A549 (cell line): ENCODE data around the gene ZC3H12C. TPM values are rescaled to one million over a fixed set of nuclear protein-coding genes. Genes with fewer than 3 reads are reported as not detected.

Source experiments
- ATAC-seq, 2 experiments: fragments of 200-7000 bp in 1 of 2; fragments of >200 bp in 1 of 2; cut with Nextera tagmentation in 1 of 2; cut with Tn5 transposase in 1 of 2; 3 replicates each; pipeline versions ENCODE4 v1.8.0 to v1.9.1; 2018 to 2020; ENCODE audit warnings: mild to moderate bottlenecking in 1 of 2, moderate library complexity in 1 of 2
- CTCF ChIA-PET: fragments of 300-600 bp; sonication (Branson Sonifier 250); formaldehyde crosslinking; extraction: SDS; loops from one replicate; lab custom pipeline; 2021; ENCODE audit warnings: antibody characterized with exemption, inconsistent platforms; lab: Yijun Ruan, JAX
- POLR2A ChIA-PET: fragments of 350-600 bp; formaldehyde crosslinking; extraction: SDS; loops from one replicate; lab custom pipeline; 2021; ENCODE audit warnings: antibody characterized with exemption, inconsistent platforms; lab: Yijun Ruan, JAX
- DNase-seq, 2 experiments: peaks; one replicate each; pipeline versions ENCODE4 v3.0.0 to v3.0.0-alpha.2; 2011 to 2016; ENCODE audit warnings: low read depth in 1 of 2, low spot score in 1 of 2
- FAIRE-seq: peaks from 2 replicates; lab custom pipeline; 2011; peaks lifted over from hg19 to GRCh38; lab: Jason Lieb, UNC
- H3K27ac ChIP-seq, 2 experiments: fragments of >200 bp; sonication (Bioruptor Twin); formaldehyde crosslinking; 3 replicates each; pipeline ENCODE4 v1.5.1; 2016 to 2017
- H3K4me1 ChIP-seq: fragments of >200 bp; sonication (Bioruptor Twin); formaldehyde crosslinking; 3 replicates; pipeline ENCODE4 v1.6.1; 2016
- H3K4me2 ChIP-seq: fragments of >200 bp; sonication (Bioruptor Twin); formaldehyde crosslinking; 3 replicates; pipeline ENCODE4 v1.6.1; 2016
- H3K4me3 ChIP-seq: fragments of >200 bp; sonication (Bioruptor Twin); formaldehyde crosslinking; 3 replicates; pipeline ENCODE4 v1.5.1; 2016
- H3K9me3 ChIP-seq: fragments of >200 bp; sonication (Bioruptor Twin); formaldehyde crosslinking; 3 replicates; pipeline ENCODE4 v1.6.1; 2016
- CEBPB ChIP-seq, 2 experiments: fragments of >200 bp in 1 of 2; sonication (Bioruptor Twin) in 1 of 2; formaldehyde crosslinking in 1 of 2; IDR thresholded peaks; 2 replicates each; pipeline ENCODE4 v1.6.1; 2012 to 2016
- E2F6 ChIP-seq: IDR thresholded peaks from 2 replicates; pipeline ENCODE4 v1.6.1; 2012; ENCODE audit warnings: low read depth, borderline replicate concordance
- EP300 ChIP-seq, 2 experiments: fragments of >200 bp; sonication (Bioruptor Twin); formaldehyde crosslinking; IDR thresholded peaks; 2 replicates in 1 of 2; 3 replicates in 1 of 2; pipeline ENCODE4 v1.6.1; 2016 to 2017
- FOSB ChIP-seq: fragments of 250-450 bp; sonication (Bioruptor Pico); IDR thresholded peaks from 2 replicates; pipeline ENCODE4 v1.5.0; 2020; ENCODE audit warnings: mild to moderate bottlenecking, moderate library complexity
- HES2 ChIP-seq: fragments of >200 bp; sonication (Bioruptor Twin); formaldehyde crosslinking; IDR thresholded peaks from 2 replicates; pipeline ENCODE4 v1.6.1; 2016
- HOXA7 ChIP-seq: fragments of 250-450 bp; sonication (Bioruptor Pico); IDR thresholded peaks from 2 replicates; pipeline ENCODE4 v1.5.0; 2020; ENCODE audit warnings: mild to moderate bottlenecking, moderate library complexity
- HOXB13 ChIP-seq: fragments of 250-450 bp; sonication (Bioruptor Pico); IDR thresholded peaks from 2 replicates; pipeline ENCODE4 v1.5.0; 2020; ENCODE audit warnings: low read depth, mild to moderate bottlenecking, moderate library complexity
- JUNB ChIP-seq: fragments of >200 bp; sonication (Bioruptor Twin); formaldehyde crosslinking; IDR thresholded peaks from 2 replicates; pipeline ENCODE4 v1.6.1; 2016
- KDM1A ChIP-seq: fragments of 200-600 bp; sonication (generic); IDR thresholded peaks from 2 replicates; pipeline ENCODE4 v1.6.1; 2016; ENCODE audit warnings: low read depth, mild to moderate bottlenecking
- POLR2A ChIP-seq: IDR thresholded peaks from 2 replicates; pipeline ENCODE4 v1.6.1; 2012; ENCODE audit warnings: mild to moderate bottlenecking, low read length
- POLR2AphosphoS2 ChIP-seq: conservative IDR thresholded peaks from 2 replicates; pipeline ENCODE4 v1.6.1; 2012; ENCODE audit warnings: low read length, improper control_type of control experiment, inconsistent platforms
- REST ChIP-seq: fragments of 200-600 bp; sonication (generic); IDR thresholded peaks from 2 replicates; pipeline ENCODE4 v1.6.1; 2016; ENCODE audit warnings: antibody characterized with exemption, mild to moderate bottlenecking, moderate library complexity
- ZC3H11A ChIP-seq: fragments of 450-650 bp; IDR thresholded peaks from 2 replicates; pipeline ENCODE4 v1.6.1; 2014; ENCODE audit warnings: antibody characterized with exemption, mild to moderate bottlenecking
- ZNF302 ChIP-seq: fragments of 250-450 bp; sonication (Bioruptor Pico); IDR thresholded peaks from 2 replicates; pipeline ENCODE4 v1.9.0; 2021; ENCODE audit warnings: inconsistent platforms, mild to moderate bottlenecking, moderate library complexity
- WGBS: methylation state at CpG from one replicate; pipeline ENCODE4 v1.1.6; 2017; ENCODE audit errors: missing lambda C conversion rate; 5-methylcytosine and 5-hydroxymethylcytosine counted together
- polyA plus RNA-seq, 4 experiments: library from polyadenylated mRNA; depleted of rRNA in 3 of 4; stranded (reverse); fragments of >200 nt; fragmentation: RNase III in 1 of 4; extraction: RNeasy Plus Mini Kit Qiagen cat#74134 plus additional on column Dnase treatment in 1 of 4; gene quantifications; 2 replicates in 3 of 4; 3 replicates in 1 of 4; pipeline ENCODE4 v1.2.3, GENCODE V29; 2011 to 2017
- TF ChIP-seq, protein P1 (sequence below): fragments of 250-450 bp; sonication (Bioruptor Pico); IDR thresholded peaks from 2 replicates; pipeline ENCODE4 v1.5.0; 2020; ENCODE audit warnings: low read depth, mild to moderate bottlenecking, moderate library complexity

Gene ZC3H12C
- polyA plus RNA-seq, 2 of the 4 experiments (the other 2 are of a cell fraction), result 3.1 to 12.4 TPM

- POLR2A ChIA-PET, result no interaction called here
- DNase-seq, result no peak
- no peak for TF ChIP-seq FOSB (CRISPR knock-in tag)
- no peak for TF ChIP-seq ZNF302 (CRISPR knock-in tag)
- TF ChIP-seq POLR2AphosphoS2, result no peak
- TF ChIP-seq REST, result no peak
- TF ChIP-seq POLR2A, result no peak
- no peak for TF ChIP-seq EP300 (IDR thresholded peaks at IDR 0.05)
- TF ChIP-seq HOXB13, result no peak
- TF ChIP-seq CEBPB (IDR thresholded peaks at IDR 0.05), result no peak
- TF ChIP-seq ZC3H11A, result no peak
- no peak for TF ChIP-seq HOXA7
- TF ChIP-seq HES2, result no peak
- TF ChIP-seq, all 56 proteins: peak for 0
- Histone ChIP-seq H3K4me3 (no peak overlapping the region), H3K9me3 (peaks cover 16% of the 10 kb centered on the region), H3K4me2 (no peak overlapping the region), H3K27ac (no peak overlapping the region), H3K4me1 (peaks cover 20% of the 10 kb centered on the region; the same call in 2 of the 3 replicates)
- CTCF ChIA-PET, result no interaction called here
- ATAC-seq (no peak), FAIRE-seq (no peak)
- 82% methylated on average over 12 of the region's 12 CpGs for WGBS
These were observed 17.9 kb upstream of the ZC3H12C start for GRCh38 chr11:110075105-110075846.

DNA sequence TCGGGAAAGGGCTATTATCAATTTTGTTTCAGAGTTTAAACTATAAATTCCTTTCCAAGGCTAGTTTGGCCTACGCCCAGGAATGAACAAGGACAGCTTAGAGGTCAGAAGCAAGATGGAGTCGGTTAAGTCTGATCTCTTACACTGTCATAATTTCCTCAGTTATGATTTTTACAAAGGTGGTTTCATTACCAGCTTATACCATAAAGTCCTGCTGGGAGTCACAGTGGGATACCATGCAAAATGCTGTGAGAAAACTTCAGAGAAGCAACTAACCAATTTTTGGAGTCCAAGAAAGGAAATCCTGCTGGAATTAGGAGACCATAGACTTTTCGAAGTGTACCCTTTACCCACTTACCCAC lies 17.4 kb upstream of the ZC3H12C start:
- FAIRE-seq (no peak), ATAC-seq (no peak)
- CTCF ChIA-PET, result no interaction called here

GRCh38 chr11:110076371-110076965 lies 16.7 kb upstream of the ZC3H12C start:
- no peak for TF ChIP-seq REST
- no peak for TF ChIP-seq E2F6
- Histone ChIP-seq H3K4me3 (no peak overlapping the region), H3K27ac (no peak overlapping the region), H3K9me3 (peaks cover 16% of the 10 kb centered on the region), H3K4me1 (peaks cover 20% of the 10 kb centered on the region; the same call in 2 of the 3 replicates), H3K4me2 (peak overlapping the region; percentile 41; the same call in 1 of the 3 replicates)
- ChIA-PET POLR2A (no interaction called here), CTCF (interaction anchor here (1.3 kb wide), 1 partner anchor 16 kb away, joined by 6 read pairs; the partner anchor contains the start of gene ZC3H12C)
- DNase-seq (no peak), FAIRE-seq (no peak), ATAC-seq (no peak)
- 60% methylated on average over 7 of the region's 7 CpGs for WGBS

More for the DNA sequence above, 17.4 kb upstream of the ZC3H12C start:
- no peak overlapping the region for H3K4me2 ChIP-seq
- H3K4me3 ChIP-seq, result no peak overlapping the region
- peaks cover 20% of the 10 kb centered on the region; the same call in 2 of the 3 replicates for H3K4me1 ChIP-seq
- no peak overlapping the region for H3K27ac ChIP-seq
- WGBS, result 75% methylated on average over 4 of the region's 4 CpGs
- peaks cover 16% of the 10 kb centered on the region for H3K9me3 ChIP-seq
- POLR2A ChIA-PET, result no interaction called here
- TF ChIP-seq JUNB, result no peak
- TF ChIP-seq POLR2AphosphoS2, result no peak
- TF ChIP-seq, protein P1, sequence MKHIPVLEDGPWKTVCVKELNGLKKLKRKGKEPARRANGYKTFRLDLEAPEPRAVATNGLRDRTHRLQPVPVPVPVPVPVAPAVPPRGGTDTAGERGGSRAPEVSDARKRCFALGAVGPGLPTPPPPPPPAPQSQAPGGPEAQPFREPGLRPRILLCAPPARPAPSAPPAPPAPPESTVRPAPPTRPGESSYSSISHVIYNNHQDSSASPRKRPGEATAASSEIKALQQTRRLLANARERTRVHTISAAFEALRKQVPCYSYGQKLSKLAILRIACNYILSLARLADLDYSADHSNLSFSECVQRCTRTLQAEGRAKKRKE (CRISPR knock-in tag), result no peak
- TF ChIP-seq KDM1A, result no peak
- no peak for DNase-seq
